K562 (cell line): ENCODE results near the gene POPDC3. TPM values are rescaled to one million over a fixed set of nuclear protein-coding genes. Genes with fewer than 3 reads are reported as not detected.

ENCODE experiments used
- ATAC-seq: fragments of 200-7000 bp; cut with Tn5 transposase; 3 replicates; pipeline ENCODE4 v1.9.1; 2020; ENCODE audit warnings: moderate library complexity
- BruUV-seq: library from RNA; stranded (reverse); fragments of 400-500 nt; replicated peaks from 2 replicates; lab custom pipeline; 2021; lab: Mats Ljungman, UMichigan
- CTCF ChIA-PET: fragments of 300-600 bp; formaldehyde crosslinking; extraction: SDS; loops from one replicate; lab custom pipeline; 2021; ENCODE audit warnings: low intra/inter-chr PET ratio; lab: Yijun Ruan, JAX
- POLR2A ChIA-PET: fragments of 300-600, 350-650 bp; sonication (Branson Sonifier 250); formaldehyde crosslinking; extraction: SDS; loops from one replicate; lab custom pipeline; 2021; ENCODE audit warnings: antibody characterized with exemption, inconsistent platforms; lab: Yijun Ruan, JAX
- DNase-seq, 4 experiments: peaks; one replicate each; pipeline versions ENCODE4 v3.0.0 to v3.0.0-alpha.2; 2011 to 2018; ENCODE audit warnings: low spot score in 3 of 4, mixed read lengths in 3 of 4; ENCODE audit errors: extremely low read depth in 1 of 4
- FAIRE-seq: peaks from 2 replicates; lab custom pipeline; 2011; peaks lifted over from hg19 to GRCh38; lab: Jason Lieb, UNC
- H2AFZ ChIP-seq: 2 replicates; pipeline ENCODE4 v1.6.0; 2011; ENCODE audit warnings: low read depth, low read length, control low read depth, inconsistent platforms
- H3K27ac ChIP-seq: fragments of 200-600 bp; 3 replicates; pipeline ENCODE4 v1.8.0; 2011; ENCODE audit warnings: low read depth, mild to moderate bottlenecking, control low read depth, inconsistent platforms, low read length, moderate library complexity, mixed read lengths; ENCODE audit errors: extremely low read depth
- H3K27me3 ChIP-seq, 2 experiments: fragments of 300-600 bp in 1 of 2; 2 replicates in 1 of 2; 3 replicates in 1 of 2; pipeline versions ENCODE4 v1.6.0 to v1.8.0; 2011; ENCODE audit warnings: inconsistent platforms in 2 of 2, low read length in 2 of 2, mild to moderate bottlenecking in 1 of 2, mixed read lengths in 1 of 2, moderate library complexity in 1 of 2; ENCODE audit not compliant: control insufficient read depth in 2 of 2, insufficient read depth in 2 of 2
- H3K36me3 ChIP-seq: fragments of 300-600 bp; 3 replicates; pipeline ENCODE4 v1.8.0; 2011; ENCODE audit warnings: mild to moderate bottlenecking, low read length, inconsistent platforms; ENCODE audit not compliant: control insufficient read depth, insufficient read depth
- H3K4me1 ChIP-seq, 2 experiments: fragments of 200-600 bp in 1 of 2; replicated peaks in 1 of 2; 2 replicates in 1 of 2; 3 replicates in 1 of 2; pipeline versions ENCODE4 v1.5.1 to v1.8.0; 2011; ENCODE audit warnings: inconsistent platforms in 2 of 2, low read length in 2 of 2, mild to moderate bottlenecking in 1 of 2, mixed read lengths in 1 of 2, moderate library complexity in 1 of 2; ENCODE audit not compliant: control insufficient read depth in 2 of 2, insufficient read depth in 2 of 2
- H3K4me2 ChIP-seq: 2 replicates; pipeline ENCODE4 v1.6.1; 2011; ENCODE audit warnings: low read length, control low read depth, inconsistent platforms, mixed read lengths; ENCODE audit not compliant: insufficient read depth
- H3K4me3 ChIP-seq: fragments of 200-600 bp; sonication (generic), shearing (Covaris generic); 2 replicates; pipeline ENCODE4 v1.5.1; 2016; ENCODE audit warnings: control low read depth, inconsistent platforms
- H3K79me2 ChIP-seq: fragments of 200-600 bp; 3 replicates; pipeline ENCODE4 v1.8.0; 2011; ENCODE audit warnings: low read length, inconsistent platforms; ENCODE audit not compliant: control insufficient read depth, insufficient read depth
- H3K9ac ChIP-seq, 2 experiments: 2 replicates each; pipeline versions ENCODE4 v1.6.0 to v1.6.1; 2011; ENCODE audit warnings: low read depth in 2 of 2, low read length in 2 of 2, control low read depth in 1 of 2, inconsistent platforms in 1 of 2, mild to moderate bottlenecking in 1 of 2, mixed read lengths in 1 of 2; ENCODE audit not compliant: insufficient read depth in 1 of 2
- H3K9me1 ChIP-seq: one replicate; pipeline ENCODE4 v1.6.0; 2011; ENCODE audit warnings: inconsistent platforms, mild to moderate bottlenecking, low read length, moderate library complexity; ENCODE audit not compliant: control insufficient read depth, insufficient read depth
- H3K9me3 ChIP-seq: replicated peaks from 2 replicates; pipeline ENCODE4 v1.5.1; 2011; ENCODE audit warnings: low read depth, low read length, inconsistent platforms; ENCODE audit not compliant: control insufficient read depth, insufficient read depth
- H4K20me1 ChIP-seq: replicated peaks from 2 replicates; pipeline ENCODE4 v1.6.1; 2011; ENCODE audit warnings: low read length, inconsistent platforms, mixed read lengths; ENCODE audit not compliant: control insufficient read depth, insufficient read depth
- ARID2 ChIP-seq: fragments of 450-650 bp; IDR thresholded peaks from 2 replicates; pipeline ENCODE4 v1.6.1; 2017; ENCODE audit warnings: antibody characterized with exemption, mild to moderate bottlenecking
- BHLHE40 ChIP-seq: IDR thresholded peaks from 2 replicates; pipeline ENCODE4 v1.6.1; 2011; ENCODE audit warnings: low read length, improper control_type of control experiment
- GATA2 ChIP-seq: sonication (generic); formaldehyde crosslinking; IDR thresholded peaks from 2 replicates; pipeline ENCODE4 v1.4.0; 2020; ENCODE audit warnings: mild to moderate bottlenecking, missing genetic modification reagents
- MAZ ChIP-seq, 2 experiments: fragments of 450-650 bp in 1 of 2; sonication (generic) in 1 of 2; formaldehyde crosslinking; IDR thresholded peaks in 1 of 2; conservative IDR thresholded peaks in 1 of 2; 2 replicates each; pipeline versions ENCODE4 v1.4.0 to v1.5.0; 2020; ENCODE audit warnings: mild to moderate bottlenecking in 1 of 2, missing genetic modification reagents in 1 of 2
- MEIS2 ChIP-seq: fragments of 450-650 bp; IDR thresholded peaks from 2 replicates; pipeline ENCODE4 v1.6.1; 2014; ENCODE audit warnings: mild to moderate bottlenecking; ENCODE audit not compliant: partially characterized antibody
- PPARD ChIP-seq: fragments of 250-450 bp; sonication (Bioruptor Pico); IDR thresholded peaks from 2 replicates; pipeline ENCODE4 v1.8.0; 2022; ENCODE audit warnings: inconsistent platforms, mild to moderate bottlenecking, moderate library complexity
- PYGO2 ChIP-seq: fragments of 450-650 bp; IDR thresholded peaks from 2 replicates; pipeline ENCODE4 v1.6.1; 2016; ENCODE audit warnings: mild to moderate bottlenecking, missing genetic modification characterization, moderate library complexity, missing compliant biosample characterization
- RHOXF2B ChIP-seq: fragments of 250-450 bp; sonication (Bioruptor Pico); conservative IDR thresholded peaks from 2 replicates; pipeline ENCODE4 v1.5.1; 2021
- SIX5 ChIP-seq, 2 experiments: IDR thresholded peaks; 2 replicates each; pipeline ENCODE4 v1.6.1; 2011; ENCODE audit warnings: low read length in 2 of 2, borderline replicate concordance in 1 of 2, low read depth in 1 of 2, mild to moderate bottlenecking in 1 of 2, moderate library complexity in 1 of 2; ENCODE audit not compliant: insufficient read depth in 1 of 2
- TEAD1 ChIP-seq, 2 experiments: fragments of 450-650 bp in 1 of 2; sonication (generic) in 1 of 2; formaldehyde crosslinking; IDR thresholded peaks; 2 replicates each; pipeline versions ENCODE4 v1.4.0 to v1.8.0; 2020 to 2022; ENCODE audit warnings: mild to moderate bottlenecking in 2 of 2, missing genetic modification reagents in 1 of 2
- ZNF23 ChIP-seq: fragments of 250-450 bp; sonication (Bioruptor Pico); IDR thresholded peaks from 2 replicates; pipeline ENCODE4 v1.4.0; 2020; ENCODE audit warnings: mild to moderate bottlenecking
- ZNF764 ChIP-seq: fragments of 250-450 bp; sonication (Bioruptor Pico); IDR thresholded peaks from 2 replicates; pipeline ENCODE4 v1.4.0; 2020; ENCODE audit warnings: low read depth, mild to moderate bottlenecking, moderate library complexity
- ZNF785 ChIP-seq: fragments of 250-450 bp; sonication (Bioruptor Pico); IDR thresholded peaks from 2 replicates; pipeline ENCODE4 v1.4.0; 2020; ENCODE audit warnings: mild to moderate bottlenecking
- WGBS: fragments of 100-300 bp; shearing (Covaris generic); methylation state at CpG from one replicate; pipeline ENCODE4 v1.1.6; 2016; ENCODE audit warnings: low coverage, mixed read lengths; ENCODE audit not compliant: insufficient coverage; ENCODE audit errors: missing lambda C conversion rate; 5-methylcytosine and 5-hydroxymethylcytosine counted together
- in situ Hi-C: fragments of 300-500 bp; cut with MboI; formaldehyde crosslinking; loops from 4 replicates; pipeline ENCODE4 v1.15.0; 2018; ENCODE audit warnings: inconsistent platforms, mixed read lengths
- intact Hi-C: fragments of 100-400 bp; cut with micrococcal nuclease; formaldehyde crosslinking; loops from 2 replicates; pipeline ENCODE4 v1.14.2; 2022
- polyA plus RNA-seq, 8 experiments: library from polyadenylated mRNA; depleted of rRNA in 4 of 8; stranded (reverse) in 5 of 8; unstranded in 3 of 8; fragments of >200 nt; fragmentation: Nextera tagmentation in 2 of 8; fragmentation: Illumina TruSeq in 1 of 8; extraction: Ambion mirVana in 2 of 8; extraction: Trizol in 1 of 8; gene quantifications; 2 replicates each; pipeline versions ENCODE4 v1.2.1 to v1.2.3, GENCODE V29; 2011 to 2014; ENCODE audit warnings: inconsistent platforms in 1 of 8, missing spikeins in 1 of 8
- total RNA-seq, 7 experiments: library from RNA; depleted of rRNA in 6 of 7; stranded (reverse); fragments of >200 nt in 6 of 7; fragmentation: Illumina TruSeq in 2 of 7; extraction: Trizol in 2 of 7; gene quantifications; 2 replicates each; pipeline versions ENCODE4 v1.2.1 to v1.2.3, GENCODE V29; 2011 to 2021; ENCODE audit warnings: low replicate concordance in 1 of 7
- TF ChIP-seq, protein P1 (sequence below): fragments of 250-450 bp; sonication (Bioruptor Pico); IDR thresholded peaks from 2 replicates; pipeline ENCODE4 v1.8.0; 2022; ENCODE audit warnings: inconsistent platforms
- TF ChIP-seq, protein P2 (sequence below): sonication (generic); formaldehyde crosslinking; IDR thresholded peaks from 2 replicates; pipeline ENCODE4 v1.5.0; 2020; ENCODE audit warnings: missing genetic modification reagents

POPDC3 gene
- total and polyA plus RNA-seq, 9 of the 15 experiments (the other 6 are each of a cell fraction or from before 2014, with no cell fraction given) = 4.0 to 11.8 (median 5.4) TPM

DNA sequence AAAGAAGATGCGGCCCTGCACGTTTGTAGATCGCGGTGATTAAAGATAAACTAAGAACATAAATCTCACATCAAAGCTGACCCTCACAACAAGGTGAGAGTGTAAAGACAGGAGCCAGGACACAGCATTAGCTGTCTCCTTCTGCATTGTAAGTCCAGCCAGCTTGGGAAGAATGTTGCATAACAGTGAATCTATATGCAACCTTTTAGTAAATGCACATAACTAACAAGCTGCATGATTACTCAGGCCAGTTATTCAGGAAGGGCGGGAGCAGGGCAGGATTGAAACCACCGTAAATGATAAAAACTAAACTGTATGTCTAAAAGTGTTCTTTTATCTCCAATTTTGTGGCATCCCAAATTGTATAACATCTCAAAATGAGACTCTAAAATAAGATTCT is 57.1 kb downstream of the POPDC3 start:
- POLR2A ChIA-PET = interaction anchor here (0.8 to 1.2 kb wide), 2 partner anchors 8 to 232 kb away, joined by 3 to 4 read pairs; no protein-coding TSS in a partner anchor
- H3K4me3 ChIP-seq = no peak overlapping the region
- H3K27me3 ChIP-seq = peaks cover 17 to 18% of the 10 kb centered on the region in 2 experiments; a peak in 4 of 5 replicates
- H3K9ac ChIP-seq = no peak overlapping the region
- H3K9me1 ChIP-seq = no peaks in the 10 kb centered on the region
- no peak for DNase-seq
- no peaks in the 10 kb centered on the region for H3K9me3 ChIP-seq
- TF ChIP-seq PPARD (CRISPR knock-in tag) (no peak), ZNF23 (CRISPR knock-in tag) (no peak), BHLHE40 (no peak)
- no peaks in the 10 kb centered on the region for H3K79me2 ChIP-seq
- H3K27ac ChIP-seq = no peak overlapping the region
- intact Hi-C loops (no loop called here), in situ Hi-C loops (no loop called here)
- no peaks in the 10 kb centered on the region for H3K36me3 ChIP-seq
- BruUV-seq = no TSS peak
- no peak overlapping the region for H2AFZ ChIP-seq
- no peaks in the 10 kb centered on the region for H4K20me1 ChIP-seq
- ATAC-seq = no peak
- 0% methylated on average over 6 of the region's 6 CpGs for WGBS
- no peaks in the 10 kb centered on the region for H3K4me1 ChIP-seq
- FAIRE-seq = no peak
- no peak overlapping the region for H3K4me2 ChIP-seq
- CTCF ChIA-PET = no interaction called here

DNA sequence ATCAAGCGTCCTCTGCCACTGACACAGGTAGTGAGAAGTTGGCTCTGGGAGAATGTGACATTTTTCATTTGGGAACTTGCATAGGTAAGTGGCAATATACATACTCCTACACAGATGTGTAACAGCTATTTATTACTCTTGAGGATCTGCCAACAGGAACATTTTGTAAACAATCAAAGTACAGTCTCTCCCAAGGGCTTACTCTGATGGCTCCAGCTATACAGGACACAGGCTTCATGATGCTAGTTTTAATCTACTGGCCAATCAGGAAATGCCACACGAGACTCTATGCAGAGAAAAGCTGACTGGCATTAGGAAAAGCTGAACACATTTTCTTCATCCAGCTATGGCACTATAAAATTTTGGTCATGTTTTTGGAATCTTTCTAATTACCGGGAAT is 57.8 kb downstream of the POPDC3 start:
- Histone ChIP-seq H3K27me3 (peaks cover 14 to 20% of the 10 kb centered on the region in 2 experiments; a peak in 4 of 5 replicates), H3K9me3 (no peaks in the 10 kb centered on the region), H3K4me1 (no peaks in the 10 kb centered on the region), H3K9ac (no peak overlapping the region), H3K79me2 (no peaks in the 10 kb centered on the region), H4K20me1 (no peaks in the 10 kb centered on the region), H3K4me3 (no peak overlapping the region), H3K36me3 (no peaks in the 10 kb centered on the region), H3K27ac (no peak overlapping the region), H3K4me2 (no peak overlapping the region), H3K9me1 (no peaks in the 10 kb centered on the region), H2AFZ (no peak overlapping the region)
- ChIA-PET POLR2A (interaction anchor here (0.8 to 1.2 kb wide), 2 partner anchors 8 to 231 kb away, joined by 3 to 4 read pairs; no protein-coding TSS in a partner anchor), CTCF (no interaction called here)
- TF ChIP-seq MAZ (CRISPR knock-in tag; conservative IDR thresholded peaks at IDR 0.05 in 1 of 2, IDR thresholded peaks at IDR 0.05 in 1 of 2) = no peak
- TF ChIP-seq, protein P1, sequence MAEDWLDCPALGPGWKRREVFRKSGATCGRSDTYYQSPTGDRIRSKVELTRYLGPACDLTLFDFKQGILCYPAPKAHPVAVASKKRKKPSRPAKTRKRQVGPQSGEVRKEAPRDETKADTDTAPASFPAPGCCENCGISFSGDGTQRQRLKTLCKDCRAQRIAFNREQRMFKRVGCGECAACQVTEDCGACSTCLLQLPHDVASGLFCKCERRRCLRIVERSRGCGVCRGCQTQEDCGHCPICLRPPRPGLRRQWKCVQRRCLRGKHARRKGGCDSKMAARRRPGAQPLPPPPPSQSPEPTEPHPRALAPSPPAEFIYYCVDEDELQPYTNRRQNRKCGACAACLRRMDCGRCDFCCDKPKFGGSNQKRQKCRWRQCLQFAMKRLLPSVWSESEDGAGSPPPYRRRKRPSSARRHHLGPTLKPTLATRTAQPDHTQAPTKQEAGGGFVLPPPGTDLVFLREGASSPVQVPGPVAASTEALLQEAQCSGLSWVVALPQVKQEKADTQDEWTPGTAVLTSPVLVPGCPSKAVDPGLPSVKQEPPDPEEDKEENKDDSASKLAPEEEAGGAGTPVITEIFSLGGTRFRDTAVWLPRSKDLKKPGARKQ (CRISPR knock-in tag) = no peak
- TF ChIP-seq ZNF764 (CRISPR knock-in tag) = no peak
- TF ChIP-seq, protein P2, sequence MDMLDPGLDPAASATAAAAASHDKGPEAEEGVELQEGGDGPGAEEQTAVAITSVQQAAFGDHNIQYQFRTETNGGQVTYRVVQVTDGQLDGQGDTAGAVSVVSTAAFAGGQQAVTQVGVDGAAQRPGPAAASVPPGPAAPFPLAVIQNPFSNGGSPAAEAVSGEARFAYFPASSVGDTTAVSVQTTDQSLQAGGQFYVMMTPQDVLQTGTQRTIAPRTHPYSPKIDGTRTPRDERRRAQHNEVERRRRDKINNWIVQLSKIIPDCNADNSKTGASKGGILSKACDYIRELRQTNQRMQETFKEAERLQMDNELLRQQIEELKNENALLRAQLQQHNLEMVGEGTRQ (CRISPR knock-in tag) = no peak
- no peak for TF ChIP-seq TEAD1 (CRISPR knock-in tag; IDR thresholded peaks at IDR 0.05)
- TF ChIP-seq RHOXF2B (CRISPR knock-in tag) = no peak
- no peak for TF ChIP-seq MEIS2
- TF ChIP-seq PYGO2 (tag) = no peak
- TF ChIP-seq ZNF785 = no peak
- TF ChIP-seq GATA2 (CRISPR knock-in tag) = no peak
- no peak for TF ChIP-seq SIX5 (IDR thresholded peaks at IDR 0.05; ENCODE audit: borderline replicate concordance in 1 of 2, insufficient read depth in 1 of 2, low read depth in 1 of 2, low read length in 2 of 2)
- no peak for TF ChIP-seq ARID2
- 0% methylated on average over 3 of the region's 3 CpGs for WGBS
- intact Hi-C loops (no loop called here), in situ Hi-C loops (no loop called here)
- DNase-seq (no peak), FAIRE-seq (no peak), ATAC-seq (no peak)
- no TSS peak for BruUV-seq
